Right lobe of liver (tissue), 6 donors: ENCODE results near the gene PON1. TPM values are rescaled to one million over a fixed set of nuclear protein-coding genes. Genes with fewer than 3 reads are reported as not detected.

ENCODE experiments used
- ATAC-seq, 4 donors: fragments of 200-7000 bp; cut with Tn5 transposase; one replicate each; pipeline ENCODE4 v1.9.1; 2020; ENCODE audit warnings: mild to moderate bottlenecking in 4 of 4, moderate library complexity in 4 of 4
- DNase-seq, 3 donors: peaks; one replicate each; pipeline ENCODE4 v3.0.0-alpha.2; 2020
- H3K27ac ChIP-seq, 3 donors: fragments of 200-600 bp; one replicate each; pipeline ENCODE4 v1.8.0; 2022
- H3K27me3 ChIP-seq, 2 donors: fragments of 200-600 bp; one replicate each; pipeline ENCODE4 v1.8.0; 2022
- H3K36me3 ChIP-seq, 4 donors: fragments of 200-600 bp; sonication (generic) in 1 of 4; one replicate each; pipeline versions ENCODE4 v1.5.1 to v1.8.0; 2017 to 2022; ENCODE audit warnings: control low read depth in 1 of 4
- H3K4me1 ChIP-seq, 4 donors: fragments of 200-600 bp; sonication (generic) in 1 of 4; one replicate each; pipeline versions ENCODE4 v1.5.1 to v1.8.0; 2017 to 2022; ENCODE audit warnings: control low read depth in 1 of 4
- H3K4me3 ChIP-seq, 3 donors: fragments of 200-600 bp; one replicate each; pipeline ENCODE4 v1.8.0; 2022
- H3K9me3 ChIP-seq, 4 donors: fragments of 200-600 bp; sonication (generic) in 1 of 4; one replicate each; pipeline versions ENCODE4 v1.5.1 to v1.8.0; 2017 to 2022; ENCODE audit warnings: control low read depth in 1 of 4
- POLR2A ChIP-seq: fragments of 450-650 bp; IDR thresholded peaks from one replicate; pipeline ENCODE4 v1.6.1; 2017; ENCODE audit warnings: antibody characterized with exemption, mild to moderate bottlenecking
- WGBS: methylation state at CpG from one replicate; pipeline ENCODE4 v1.1.6; 2018; ENCODE audit warnings: low coverage, low lambda C conversion rate; ENCODE audit not compliant: insufficient coverage; ENCODE audit errors: missing lambda C conversion rate; 5-methylcytosine and 5-hydroxymethylcytosine counted together
- intact Hi-C, 2 donors: fragments of 100-400 bp; cut with DNase I; formaldehyde crosslinking; loops; one replicate each; pipeline versions ENCODE4 v1.11.2 to v1.14.1; 2022
- total RNA-seq, 6 experiments: library from RNA; depleted of rRNA in 2 of 6; stranded (reverse); fragments of >200 nt in 2 of 6; fragmentation: NEBNext Ultra II Directional in 3 of 6; extraction: Animal tissue kit (Norgen Biotek cat#: 25700) in 3 of 6; gene quantifications; one replicate each; pipeline versions ENCODE4 v1.1.0 to v1.2.4, GENCODE V29; 2016 to 2023
- TF ChIP-seq, protein P1 (sequence below), 4 donors: fragments of 200-600 bp in 3 of 4; fragments of 450-650 bp in 1 of 4; IDR thresholded peaks; one replicate each; pipeline versions ENCODE4 v1.5.1 to v1.8.0; 2016 to 2022; ENCODE audit warnings: antibody characterized with exemption in 4 of 4, mild to moderate bottlenecking in 2 of 4
- donor health status: DM: no; HTN: yes; CAD: no.
- donor health status: DM: no; HTN: no; CAD: no.
- donor health status: DM: no; HTN: no; CAD: no.
- donor health status: DM: no; HTN: yes; CAD: no.
- donor health status: DM: no; HTN: yes; CAD: no.

The PON1 gene
- total RNA-seq, 6 experiments from 2014 or later: 85.3 to 677 (median 410) TPM

DNA sequence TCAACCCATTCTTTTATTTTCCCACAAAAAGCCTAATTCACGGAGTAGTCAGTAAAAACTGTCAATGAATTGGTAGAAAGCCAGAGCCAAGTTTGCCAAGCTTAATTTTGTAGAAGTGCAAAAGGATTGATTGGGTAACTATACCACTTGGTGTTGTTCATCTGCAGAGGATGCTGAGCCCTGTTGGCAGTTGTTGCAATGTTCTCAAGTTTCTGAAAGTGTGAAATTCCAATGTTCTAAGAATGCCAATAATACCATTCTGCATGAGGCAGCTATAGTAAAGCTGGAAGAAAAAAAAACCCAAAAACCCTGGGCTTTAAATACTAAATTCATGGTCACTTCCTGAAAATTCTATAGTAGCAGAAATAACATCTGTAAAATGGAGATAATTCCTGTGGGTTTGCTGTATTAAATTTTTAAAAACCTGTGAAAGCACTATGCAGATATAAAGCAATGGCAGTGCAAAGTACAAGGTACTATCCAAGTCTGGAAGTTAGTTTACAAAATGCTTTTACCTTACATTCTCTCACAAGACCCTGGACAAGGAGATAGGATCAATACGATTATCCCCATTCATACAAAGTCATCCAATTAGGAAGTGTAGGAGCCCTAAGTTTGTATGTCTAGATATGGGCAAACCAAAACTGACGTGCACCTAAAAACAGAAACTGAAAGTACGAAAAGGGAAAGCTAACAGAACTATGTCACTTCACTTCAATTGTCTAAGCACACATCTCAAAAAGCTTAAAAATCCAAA lies 6.0 kb upstream of the PON1 start:
- H3K4me1 ChIP-seq: peaks cover 0 to 11% (median 0%) of the 10 kb centered on the region in 4 donors
- no peaks in the 10 kb centered on the region for H3K27me3 ChIP-seq
- peak overlapping the region; percentile 23 to 40 (median 27) for H3K4me3 ChIP-seq
- no peak for TF ChIP-seq POLR2A
- TF ChIP-seq, protein P1, sequence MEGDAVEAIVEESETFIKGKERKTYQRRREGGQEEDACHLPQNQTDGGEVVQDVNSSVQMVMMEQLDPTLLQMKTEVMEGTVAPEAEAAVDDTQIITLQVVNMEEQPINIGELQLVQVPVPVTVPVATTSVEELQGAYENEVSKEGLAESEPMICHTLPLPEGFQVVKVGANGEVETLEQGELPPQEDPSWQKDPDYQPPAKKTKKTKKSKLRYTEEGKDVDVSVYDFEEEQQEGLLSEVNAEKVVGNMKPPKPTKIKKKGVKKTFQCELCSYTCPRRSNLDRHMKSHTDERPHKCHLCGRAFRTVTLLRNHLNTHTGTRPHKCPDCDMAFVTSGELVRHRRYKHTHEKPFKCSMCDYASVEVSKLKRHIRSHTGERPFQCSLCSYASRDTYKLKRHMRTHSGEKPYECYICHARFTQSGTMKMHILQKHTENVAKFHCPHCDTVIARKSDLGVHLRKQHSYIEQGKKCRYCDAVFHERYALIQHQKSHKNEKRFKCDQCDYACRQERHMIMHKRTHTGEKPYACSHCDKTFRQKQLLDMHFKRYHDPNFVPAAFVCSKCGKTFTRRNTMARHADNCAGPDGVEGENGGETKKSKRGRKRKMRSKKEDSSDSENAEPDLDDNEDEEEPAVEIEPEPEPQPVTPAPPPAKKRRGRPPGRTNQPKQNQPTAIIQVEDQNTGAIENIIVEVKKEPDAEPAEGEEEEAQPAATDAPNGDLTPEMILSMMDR (IDR thresholded peaks at IDR 0.05): no peak
- peak overlapping the region; percentile 7 to 52 (median 46) for H3K27ac ChIP-seq
- peak; percentile 83 to 91 (median 90) for ATAC-seq
- no peaks in the 10 kb centered on the region for H3K9me3 ChIP-seq
- no peak for DNase-seq
- intact Hi-C loops: no loop called here
- H3K36me3 ChIP-seq: no peaks in the 10 kb centered on the region
- 5% methylated on average over 4 of the region's 4 CpGs for WGBS

DNA sequence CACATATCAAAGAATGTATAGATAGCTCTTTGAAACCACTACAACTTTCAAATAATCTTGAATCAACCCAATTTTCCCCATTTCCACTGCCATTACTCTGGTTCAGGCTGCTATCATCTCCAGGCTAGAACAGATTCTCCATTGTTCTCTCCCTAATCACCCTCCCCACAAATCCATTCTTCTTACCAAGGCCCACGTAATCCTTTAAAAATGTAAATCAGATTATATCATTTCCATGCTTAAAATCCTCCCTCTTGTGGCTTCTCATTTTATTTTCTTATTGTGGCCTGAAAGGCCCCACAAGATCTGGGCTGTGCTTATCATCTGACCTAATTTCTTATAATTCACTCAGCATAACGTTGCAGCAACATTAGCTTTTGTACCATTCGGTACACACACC lies 3.0 kb upstream of the PON1 start:
- H3K4me3 ChIP-seq: no peak overlapping the region
- TF ChIP-seq, protein P1 (IDR thresholded peaks at IDR 0.05): no peak
- no peak for TF ChIP-seq POLR2A
- intact Hi-C loops: no loop called here
- H3K27me3 ChIP-seq: no peaks in the 10 kb centered on the region
- DNase-seq: no peak
- H3K27ac ChIP-seq: no peak overlapping the region
- H3K9me3 ChIP-seq: no peaks in the 10 kb centered on the region
- peaks cover 0 to 8% (median 0%) of the 10 kb centered on the region in 4 donors for H3K4me1 ChIP-seq
- ATAC-seq: no peak
- H3K36me3 ChIP-seq: no peaks in the 10 kb centered on the region
- 42% methylated on average over 3 of the region's 3 CpGs for WGBS

DNA sequence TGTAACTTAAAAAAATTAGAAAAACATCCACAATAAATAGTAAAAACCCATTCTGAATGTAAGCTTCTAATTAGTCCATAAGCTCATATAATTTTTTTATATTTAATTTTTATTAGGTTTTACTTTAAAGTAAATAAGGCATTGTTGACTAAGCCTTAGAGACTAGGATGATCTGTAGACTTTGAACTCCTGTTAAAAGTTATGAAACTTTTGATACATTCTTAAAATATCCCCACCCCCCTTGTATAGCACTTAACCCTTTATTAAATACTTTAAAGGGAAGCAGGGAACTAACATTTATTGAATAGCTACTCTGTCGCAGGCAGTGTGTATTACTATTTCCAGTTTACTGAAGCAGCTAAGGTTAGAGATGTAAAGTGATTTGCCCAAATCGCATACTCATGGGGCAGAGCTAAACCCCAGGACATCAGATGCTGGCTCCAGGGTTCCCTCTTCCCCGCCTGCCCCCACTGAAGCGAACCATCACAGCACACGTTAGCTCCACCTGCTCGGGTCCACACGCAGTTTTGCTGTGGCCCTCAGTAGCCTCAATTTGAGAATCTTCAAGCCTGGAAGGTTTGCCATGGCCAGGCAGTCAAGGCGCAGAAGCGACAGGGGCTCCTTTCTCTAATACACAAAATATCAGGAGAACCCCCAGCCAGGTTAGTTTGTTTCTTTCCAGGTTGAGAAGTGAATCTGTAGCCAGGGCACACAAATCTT lies 762 bp downstream of the PON1 start:
- DNase-seq (peak in 1 of 3 donors; percentile 54), ATAC-seq (peak; percentile 44 to 60 (median 56))
- H3K4me1 ChIP-seq: peaks cover 0 to 45% (median 13%) of the 10 kb centered on the region in 4 donors
- H3K9me3 ChIP-seq: no peaks in the 10 kb centered on the region
- no peaks in the 10 kb centered on the region for H3K36me3 ChIP-seq
- 24% methylated on average over 7 of the region's 9 CpGs for WGBS
- TF ChIP-seq, protein P1 (IDR thresholded peaks at IDR 0.05): no peak
- no peak for TF ChIP-seq POLR2A
- H3K27me3 ChIP-seq: no peaks in the 10 kb centered on the region
- peak overlapping the region; percentile 30 to 74 (median 64) for H3K4me3 ChIP-seq
- intact Hi-C loops: no loop called here
- peak overlapping the region; percentile 58 to 96 (median 86) for H3K27ac ChIP-seq

DNA sequence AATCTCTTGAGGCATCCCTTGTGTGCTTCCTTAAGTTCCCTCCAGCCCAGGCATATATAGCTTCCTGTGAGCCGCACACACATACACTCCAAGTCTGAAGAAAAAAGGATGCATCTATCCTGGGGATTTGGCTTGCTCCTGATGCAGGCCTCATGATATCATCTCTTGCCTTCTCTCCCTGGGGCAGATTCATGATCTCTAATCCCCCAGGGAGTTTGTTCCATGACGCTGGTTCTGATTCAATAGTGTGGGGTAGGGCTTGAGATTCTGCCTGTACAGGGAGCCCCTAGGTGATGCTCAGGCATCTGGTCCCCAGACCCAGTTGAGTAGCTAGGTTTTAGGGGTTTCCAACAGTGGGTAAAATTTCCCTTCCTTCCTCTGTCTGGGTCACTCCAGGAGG lies 1.5 kb downstream of the PON1 start:
- no peak for TF ChIP-seq POLR2A
- TF ChIP-seq, protein P1 (IDR thresholded peaks at IDR 0.05): no peak
- peak in 2 of 4 donors; percentile 15 to 21 for ATAC-seq
- Histone ChIP-seq H3K27ac (peak overlapping the region; percentile 58 to 96 (median 86)), H3K4me1 (peaks cover 0 to 41% (median 13%) of the 10 kb centered on the region in 4 donors), H3K36me3 (no peaks in the 10 kb centered on the region), H3K9me3 (no peaks in the 10 kb centered on the region), H3K4me3 (peak overlapping the region; percentile 9 to 74 (median 64)), H3K27me3 (no peaks in the 10 kb centered on the region)
- DNase-seq: no peak
- intact Hi-C loops: no loop called here
- 25% methylated on average over 1 of the region's 2 CpGs for WGBS
